ENCODE measurements around the gene SSH2. TPM values are rescaled to one million over a fixed set of nuclear protein-coding genes. Genes with fewer than 3 reads are reported as not detected.
A peak's percentile ranks its signal among the peaks of the same experiment; 100 is the strongest.
"Not testable (repeated sequence)": the region's sequence is repeated elsewhere in the genome, so short reads cannot be mapped to it uniquely, and the experiment has no call there.

The SSH2 gene
- total RNA-seq, 8 experiments from 2014 or later = 12.4 to 80.9 (median 16.0) TPM

- no peak overlapping the region for H3K27ac ChIP-seq
- 80 to 100% (median 100%) methylated on average over 1 to 4 of the region's 4 CpGs; no CpG with 5 or more reads in 4 of the 10 experiments for WGBS, 10 experiments
- in situ Hi-C loops (cut with MboI; ENCODE audit: low pct_unique_long_range_greater_than_20kb in 2 of 9, low sequenced_read_pairs in 9 of 9, unreplicated experiment in 9 of 9) = no loop called here
- no peak overlapping the region for H3K4me3 ChIP-seq
- H3K4me1 ChIP-seq (replicated peaks in 1 of 2) = peaks cover 0 to 4% of the 10 kb centered on the region in 2 donors
- ATAC-seq (replicated peaks in 6 of 8) = no peak
These were observed 198.5 kb downstream of the SSH2 start for GRCh38 chr17:29731589-29731929.

GRCh38 chr17:29728490-29728889, 201.5 kb downstream of the SSH2 start:
- Histone ChIP-seq H3K4me3 (no peak overlapping the region), H3K4me1 (replicated peaks in 1 of 2) (peaks cover 0 to 6% of the 10 kb centered on the region in 2 donors), H3K27ac (no peak overlapping the region)
- WGBS, 10 experiments = 83 to 100% (median 94%) methylated on average over 2 to 3 of the region's 3 CpGs; no CpG with 5 or more reads in 1 of the 10 experiments
- ATAC-seq (replicated peaks in 6 of 8) = no peak
- in situ Hi-C loops (cut with MboI; ENCODE audit: low pct_unique_long_range_greater_than_20kb in 2 of 9, low sequenced_read_pairs in 9 of 9, unreplicated experiment in 9 of 9) = no loop called here

- Histone ChIP-seq H3K4me3 (no peak overlapping the region), H3K27ac (no peak overlapping the region), H3K4me1 (replicated peaks in 1 of 2) (peaks cover 0 to 14% of the 10 kb centered on the region in 2 donors)
- in situ Hi-C loops (cut with MboI; ENCODE audit: low pct_unique_long_range_greater_than_20kb in 2 of 9, low sequenced_read_pairs in 9 of 9, unreplicated experiment in 9 of 9) = no loop called here
- WGBS, 10 experiments = 20 to 94% (median 73%) methylated on average over 1 to 2 of the region's 2 CpGs; no CpG with 5 or more reads in 1 of the 10 experiments
- ATAC-seq (replicated peaks in 6 of 8) = no peak
These were observed 203.2 kb downstream of the SSH2 start for GRCh38 chr17:29726715-29727252.

- H3K4me1 ChIP-seq (replicated peaks in 1 of 2) = peaks cover 8 to 21% of the 10 kb centered on the region in 2 donors
- ATAC-seq (replicated peaks in 6 of 8); in situ Hi-C loops (cut with MboI; ENCODE audit: low pct_unique_long_range_greater_than_20kb in 2 of 9, low sequenced_read_pairs in 9 of 9, unreplicated experiment in 9 of 9); H3K27ac ChIP-seq; H3K4me3 ChIP-seq: not testable (repeated sequence)
- 80 to 100% (median 100%) methylated on average over 1 of the region's 1 CpG; no CpG with 5 or more reads in 7 of the 10 experiments for WGBS, 10 experiments
These were observed 204.6 kb downstream of the SSH2 start for GRCh38 chr17:29725408-29725807.

- no peak for ATAC-seq (replicated peaks in 6 of 8)
- in situ Hi-C loops (cut with MboI; ENCODE audit: low pct_unique_long_range_greater_than_20kb in 2 of 9, low sequenced_read_pairs in 9 of 9, unreplicated experiment in 9 of 9) = no loop called here
- Histone ChIP-seq H3K4me3 (no peak overlapping the region), H3K4me1 (replicated peaks in 1 of 2) (peaks cover 8 to 26% of the 10 kb centered on the region in 2 donors), H3K27ac (no peak overlapping the region)
- WGBS, 10 experiments = 86 to 100% (median 100%) methylated on average over 1 to 2 of the region's 2 CpGs; no CpG with 5 or more reads in 1 of the 10 experiments
These were observed 206.6 kb downstream of the SSH2 start for GRCh38 chr17:29723278-29724047.

GRCh38 chr17:29722411-29723198, 207.4 kb downstream of the SSH2 start:
- peak in 5 of 8 experiments; percentile 31 to 72 (median 68) for ATAC-seq (replicated peaks in 6 of 8)
- WGBS, 10 experiments = 23 to 84% (median 62%) methylated on average over 4 to 9 of the region's 9 CpGs
- peaks cover 8 to 26% of the 10 kb centered on the region in 2 donors for H3K4me1 ChIP-seq (replicated peaks in 1 of 2)
- no peak overlapping the region for H3K27ac ChIP-seq
- no peak overlapping the region for H3K4me3 ChIP-seq
- in situ Hi-C loops (cut with MboI; ENCODE audit: low pct_unique_long_range_greater_than_20kb in 2 of 9, low sequenced_read_pairs in 9 of 9, unreplicated experiment in 9 of 9) = no loop called here

GRCh38 chr17:29720551-29720950, 209.5 kb downstream of the SSH2 start:
- in situ Hi-C loops (cut with MboI; ENCODE audit: low pct_unique_long_range_greater_than_20kb in 2 of 9, low sequenced_read_pairs in 9 of 9, unreplicated experiment in 9 of 9) = no loop called here
- peak in 2 of 8 experiments; percentile 10 to 30 for ATAC-seq (replicated peaks in 6 of 8)
- WGBS, 10 experiments = 0 to 60% (median 15%) methylated on average over 1 to 3 of the region's 3 CpGs
- peaks cover 8 to 23% of the 10 kb centered on the region in 2 donors for H3K4me1 ChIP-seq (replicated peaks in 1 of 2)
- no peak overlapping the region for H3K27ac ChIP-seq
- no peak overlapping the region for H3K4me3 ChIP-seq

GRCh38 chr17:29719469-29719868, 210.6 kb downstream of the SSH2 start:
- Histone ChIP-seq H3K4me3 (no peak overlapping the region), H3K4me1 (replicated peaks in 1 of 2) (peaks cover 8 to 23% of the 10 kb centered on the region in 2 donors), H3K27ac (no peak overlapping the region)
- no peak for ATAC-seq (replicated peaks in 6 of 8)
- in situ Hi-C loops (cut with MboI; ENCODE audit: low pct_unique_long_range_greater_than_20kb in 2 of 9, low sequenced_read_pairs in 9 of 9, unreplicated experiment in 9 of 9) = no loop called here
- 83% methylated on average over 1 of the region's 2 CpGs; no CpG with 5 or more reads in 9 of the 10 experiments for WGBS, 10 experiments

- ATAC-seq (replicated peaks in 6 of 8) = no peak
- Histone ChIP-seq H3K4me1 (replicated peaks in 1 of 2) (peaks cover 8 to 23% of the 10 kb centered on the region in 2 donors), H3K4me3 (no peak overlapping the region), H3K27ac (no peak overlapping the region)
- 78 to 100% (median 97%) methylated on average over 1 to 5 of the region's 8 CpGs; no CpG with 5 or more reads in 2 of the 10 experiments for WGBS, 10 experiments
- in situ Hi-C loops (cut with MboI; ENCODE audit: low pct_unique_long_range_greater_than_20kb in 2 of 9, low sequenced_read_pairs in 9 of 9, unreplicated experiment in 9 of 9) = no loop called here
These were observed 211.5 kb downstream of the SSH2 start for GRCh38 chr17:29718446-29719039.

GRCh38 chr17:29717817-29718216, 212.2 kb downstream of the SSH2 start:
- no peak for ATAC-seq (replicated peaks in 6 of 8)
- Histone ChIP-seq H3K27ac (no peak overlapping the region), H3K4me1 (replicated peaks in 1 of 2) (peaks cover 8 to 18% of the 10 kb centered on the region in 2 donors), H3K4me3 (no peak overlapping the region)
- in situ Hi-C loops (cut with MboI; ENCODE audit: low pct_unique_long_range_greater_than_20kb in 2 of 9, low sequenced_read_pairs in 9 of 9, unreplicated experiment in 9 of 9) = no loop called here

- WGBS, 10 experiments = 87 to 100% (median 100%) methylated on average over 1 to 4 of the region's 4 CpGs
- Histone ChIP-seq H3K27ac (no peak overlapping the region), H3K4me3 (no peak overlapping the region), H3K4me1 (replicated peaks in 1 of 2) (peaks cover 7 to 10% of the 10 kb centered on the region in 2 donors)
- in situ Hi-C loops (cut with MboI; ENCODE audit: low pct_unique_long_range_greater_than_20kb in 2 of 9, low sequenced_read_pairs in 9 of 9, unreplicated experiment in 9 of 9) = no loop called here
- no peak for ATAC-seq (replicated peaks in 6 of 8)
These were observed 213.5 kb downstream of the SSH2 start for GRCh38 chr17:29716566-29716965.

- no peak for ATAC-seq (replicated peaks in 6 of 8)
- WGBS, 10 experiments = 100% methylated on average over 1 to 2 of the region's 2 CpGs; no CpG with 5 or more reads in 4 of the 10 experiments
- in situ Hi-C loops (cut with MboI; ENCODE audit: low pct_unique_long_range_greater_than_20kb in 2 of 9, low sequenced_read_pairs in 9 of 9, unreplicated experiment in 9 of 9) = no loop called here
- no peak overlapping the region for H3K4me3 ChIP-seq
- no peak overlapping the region for H3K27ac ChIP-seq
- H3K4me1 ChIP-seq (replicated peaks in 1 of 2) = peaks cover 3 to 7% of the 10 kb centered on the region in 2 donors
These were observed 214.3 kb downstream of the SSH2 start for GRCh38 chr17:29715680-29716079.

- no peak overlapping the region for H3K27ac ChIP-seq
- ATAC-seq (replicated peaks in 6 of 8) = no peak
- H3K4me3 ChIP-seq = no peak overlapping the region
- H3K4me1 ChIP-seq (replicated peaks in 1 of 2) = no peaks in the 10 kb centered on the region
- 13 to 100% (median 100%) methylated on average over 1 of the region's 1 CpG; no CpG with 5 or more reads in 1 of the 10 experiments for WGBS, 10 experiments
- in situ Hi-C loops (cut with MboI; ENCODE audit: low pct_unique_long_range_greater_than_20kb in 2 of 9, low sequenced_read_pairs in 9 of 9, unreplicated experiment in 9 of 9) = no loop called here
These were observed 215.9 kb downstream of the SSH2 start for GRCh38 chr17:29714146-29714545.

Measured in motor neuron (in vitro differentiated cells).